Retinal pigment epithelial cell (primary cell): Measurements from ENCODE around the gene GJB2.

ENCODE experiments used
- DNase-seq: peaks from one replicate; pipeline ENCODE4 v3.0.0-alpha.2; 2010; ENCODE audit warnings: low read depth
- H3K4me3 ChIP-seq: 2 replicates; pipeline ENCODE4 v1.5.1; 2011; ENCODE audit warnings: mild to moderate bottlenecking, low read length, control low read depth, moderate library complexity
- CTCF ChIP-seq: conservative IDR thresholded peaks from 2 replicates; pipeline ENCODE4 v1.5.1; 2011; ENCODE audit warnings: low read depth, low read length, control low read depth, inconsistent platforms

The GJB2 gene

GRCh38 chr13:20142023-20142926 lies 50.5 kb downstream of the GJB2 start:
- H3K4me3 ChIP-seq: no peak overlapping the region
- DNase-seq: no peak
- TF ChIP-seq CTCF: no peak

GRCh38 chr13:20141238-20142022 lies 51.3 kb downstream of the GJB2 start:
- TF ChIP-seq CTCF: no peak
- H3K4me3 ChIP-seq: no peak overlapping the region
- DNase-seq: no peak

- no peak for DNase-seq
- no peak for TF ChIP-seq CTCF
Observed at GRCh38 chr13:20140487-20140886, 52.3 kb downstream of the GJB2 start.

GRCh38 chr13:20137875-20138274 lies 54.9 kb downstream of the GJB2 start:
- no peak for DNase-seq
- TF ChIP-seq CTCF: no peak
- no peak overlapping the region for H3K4me3 ChIP-seq

More at GRCh38 chr13:20140487-20140886, 52.3 kb downstream of the GJB2 start:
- H3K4me3 ChIP-seq: no peak overlapping the region
